Tibial nerve (tissue), 4 donors: ENCODE results near the gene TERT. TPM values are rescaled to one million over a fixed set of nuclear protein-coding genes. Genes with fewer than 3 reads are reported as not detected.

Source experiments
- DNase-seq, 2 donors: peaks; one replicate each; pipeline ENCODE4 v3.0.0-alpha.2; 2019; ENCODE audit warnings: low spot score in 2 of 2
- H3K27ac ChIP-seq, 4 donors: fragments of 200-600 bp; sonication (generic) in 3 of 4; one replicate each; pipeline ENCODE4 v1.5.1; 2017 to 2019; ENCODE audit warnings: mild to moderate bottlenecking in 1 of 4
- H3K27me3 ChIP-seq, 2 donors: fragments of 200-600 bp; sonication (generic) in 1 of 2; one replicate each; pipeline versions ENCODE4 v1.5.1 to v1.6.0; 2017 to 2019
- H3K36me3 ChIP-seq, 3 donors: fragments of 200-600 bp; sonication (generic); one replicate each; pipeline ENCODE4 v1.5.1; 2018 to 2019
- H3K4me1 ChIP-seq, 4 donors: fragments of 200-600 bp; sonication (generic) in 3 of 4; one replicate each; pipeline ENCODE4 v1.5.1; 2017 to 2019
- H3K4me3 ChIP-seq, 4 donors: fragments of 200-600 bp; sonication (generic) in 3 of 4; one replicate each; pipeline ENCODE4 v1.5.1; 2017 to 2019; ENCODE audit warnings: mild to moderate bottlenecking in 1 of 4, moderate library complexity in 1 of 4
- H3K9me3 ChIP-seq, 4 donors: fragments of 200-600 bp; sonication (generic) in 3 of 4; one replicate each; pipeline ENCODE4 v1.5.1; 2017 to 2019
- CTCF ChIP-seq, 5 experiments: fragments of 200-600 bp in 3 of 5; fragments of 450-650 bp in 2 of 5; sonication (generic) in 3 of 5; IDR thresholded peaks; one replicate each; pipeline ENCODE4 v1.5.1; 2016 to 2019; ENCODE audit warnings: antibody characterized with exemption in 5 of 5, mild to moderate bottlenecking in 3 of 5, moderate library complexity in 2 of 5
- EP300 ChIP-seq, 2 donors: sonication (generic); formaldehyde crosslinking; IDR thresholded peaks; one replicate each; pipeline ENCODE4 v1.6.1; 2017; ENCODE audit warnings: antibody characterized with exemption in 2 of 2, mild to moderate bottlenecking in 1 of 2
- POLR2A ChIP-seq, 2 donors: fragments of 450-650 bp; IDR thresholded peaks; one replicate each; pipeline ENCODE4 v1.6.1; 2017; ENCODE audit warnings: antibody characterized with exemption in 2 of 2, mild to moderate bottlenecking in 2 of 2, moderate library complexity in 2 of 2
- WGBS, 2 donors: methylation state at CpG; one replicate each; pipeline ENCODE4 v1.1.5; 2018; 5-methylcytosine and 5-hydroxymethylcytosine counted together
- total RNA-seq, 4 donors: library from RNA; depleted of rRNA; stranded (reverse); fragments of >200 nt; gene quantifications; one replicate each; pipeline ENCODE4 v1.1.0, GENCODE V29; 2016

The TERT gene
- total RNA-seq, 4 donors from 2014 or later, result not detected

DNA sequence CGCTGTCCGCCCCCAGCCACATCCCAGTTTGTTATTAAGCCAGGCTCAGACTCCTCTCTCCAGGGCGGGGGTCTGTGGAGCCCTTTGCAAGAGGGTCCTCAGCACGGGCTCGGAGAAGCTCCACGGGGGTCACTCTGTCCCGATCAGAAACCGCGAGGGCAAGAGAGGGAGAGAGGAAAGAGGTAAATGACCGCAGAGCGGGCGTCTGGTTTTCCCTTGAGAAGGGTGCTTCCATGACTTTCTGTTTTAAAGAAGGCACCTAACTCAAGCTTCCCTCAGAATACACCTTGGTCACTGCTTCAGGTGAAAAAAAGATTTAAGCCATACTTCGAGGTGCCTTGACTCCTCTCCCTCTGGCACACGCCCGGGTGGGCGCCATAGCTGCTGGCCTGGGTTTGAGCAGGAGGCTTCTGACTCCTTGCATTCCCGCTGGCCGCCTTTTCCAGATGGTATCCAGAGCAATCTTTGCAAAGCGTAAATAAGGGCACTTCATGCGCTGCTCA, 5.8 kb upstream of the TERT start:
- DNase-seq, result no peak
- H3K27me3 ChIP-seq, result peaks cover 0 to 5% of the 10 kb centered on the region in 2 donors
- WGBS, 2 donors, result 80 to 89% methylated on average over 20 of the region's 20 CpGs
- H3K27ac ChIP-seq, result no peak overlapping the region
- peaks cover 0 to 5% (median 0%) of the 10 kb centered on the region in 4 donors for H3K9me3 ChIP-seq
- no peak for TF ChIP-seq POLR2A (IDR thresholded peaks at IDR 0.05)
- no peak for TF ChIP-seq CTCF (IDR thresholded peaks at IDR 0.05)
- no peak for TF ChIP-seq EP300 (IDR thresholded peaks at IDR 0.05)
- no peaks in the 10 kb centered on the region for H3K4me1 ChIP-seq
- no peak overlapping the region for H3K4me3 ChIP-seq
- H3K36me3 ChIP-seq, result no peaks in the 10 kb centered on the region

DNA sequence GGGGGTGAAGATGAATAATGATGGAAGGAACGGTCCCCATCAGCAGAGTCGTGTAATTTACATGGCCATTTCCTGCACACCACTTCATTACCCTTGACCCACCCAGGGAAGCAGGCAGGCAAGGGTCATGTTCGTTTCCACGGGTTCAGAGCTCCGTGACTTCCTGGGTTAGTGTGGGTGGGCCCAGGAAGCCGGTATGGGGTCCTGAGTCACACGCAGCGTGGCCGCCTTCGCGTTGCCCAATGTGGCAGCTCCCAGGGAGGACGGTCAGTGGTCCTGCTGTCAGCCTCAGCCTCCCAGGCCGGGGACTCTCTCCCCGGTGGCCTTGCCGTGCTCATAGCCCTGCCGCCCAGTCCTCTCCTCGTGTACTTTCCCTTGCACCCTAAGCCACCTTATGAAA, 5.1 kb upstream of the TERT start:
- WGBS, 2 donors, result 66 to 73% methylated on average over 16 to 17 of the region's 17 CpGs
- TF ChIP-seq EP300 (IDR thresholded peaks at IDR 0.05), result no peak
- no peak for TF ChIP-seq POLR2A (IDR thresholded peaks at IDR 0.05)
- no peak for TF ChIP-seq CTCF (IDR thresholded peaks at IDR 0.05)
- no peaks in the 10 kb centered on the region for H3K36me3 ChIP-seq
- DNase-seq, result no peak
- H3K27ac ChIP-seq, result no peak overlapping the region
- peaks cover 0 to 5% (median 0%) of the 10 kb centered on the region in 4 donors for H3K9me3 ChIP-seq
- peaks cover 0 to 11% of the 10 kb centered on the region in 2 donors for H3K27me3 ChIP-seq
- H3K4me1 ChIP-seq, result peaks cover 0 to 4% (median 0%) of the 10 kb centered on the region in 4 donors
- H3K4me3 ChIP-seq, result no peak overlapping the region

- TF ChIP-seq EP300 (IDR thresholded peaks at IDR 0.05) (no peak), POLR2A (IDR thresholded peaks at IDR 0.05) (no peak)
- peaks cover 0 to 8% (median under 1%) of the 10 kb centered on the region in 4 donors for H3K4me1 ChIP-seq
- WGBS, 2 donors, result 80 to 83% methylated on average over 9 of the region's 9 CpGs
- peaks cover 0 to 14% of the 10 kb centered on the region in 2 donors for H3K27me3 ChIP-seq
- DNase-seq, result no peak
- no peak overlapping the region for H3K4me3 ChIP-seq
- H3K36me3 ChIP-seq, result no peaks in the 10 kb centered on the region
- no peak overlapping the region for H3K27ac ChIP-seq
- H3K9me3 ChIP-seq, result peaks cover 0 to 5% (median 0%) of the 10 kb centered on the region in 4 donors
These were observed 4.6 kb upstream of the TERT start for GRCh38 chr5:1299511-1299850.

- no peak for DNase-seq
- Histone ChIP-seq H3K27ac (no peak overlapping the region), H3K4me1 (peaks cover 0 to 14% (median 3%) of the 10 kb centered on the region in 4 donors), H3K9me3 (peaks cover 0 to 5% (median 0%) of the 10 kb centered on the region in 4 donors), H3K4me3 (no peak overlapping the region), H3K27me3 (peaks cover 0 to 19% of the 10 kb centered on the region in 2 donors), H3K36me3 (no peaks in the 10 kb centered on the region)
- TF ChIP-seq CTCF (IDR thresholded peaks at IDR 0.05) (no peak), POLR2A (IDR thresholded peaks at IDR 0.05) (no peak), EP300 (IDR thresholded peaks at IDR 0.05) (no peak)
- WGBS, 2 donors, result 71 to 75% methylated on average over 33 of the region's 33 CpGs
These were observed 4.0 kb upstream of the TERT start for GRCh38 chr5:1298723-1299510.

- WGBS, 2 donors, result 81 to 82% methylated on average over 17 to 19 of the region's 19 CpGs
- no peaks in the 10 kb centered on the region for H3K36me3 ChIP-seq
- peaks cover 0 to 27% of the 10 kb centered on the region in 2 donors for H3K27me3 ChIP-seq
- TF ChIP-seq EP300 (IDR thresholded peaks at IDR 0.05), result no peak
- no peak for TF ChIP-seq CTCF (IDR thresholded peaks at IDR 0.05)
- no peak for TF ChIP-seq POLR2A (IDR thresholded peaks at IDR 0.05)
- H3K4me1 ChIP-seq, result peaks cover 0 to 14% (median 3%) of the 10 kb centered on the region in 4 donors
- no peak overlapping the region for H3K4me3 ChIP-seq
- peaks cover 0 to 2% (median 0%) of the 10 kb centered on the region in 4 donors for H3K9me3 ChIP-seq
- no peak for DNase-seq
- no peak overlapping the region for H3K27ac ChIP-seq
These were observed 3.2 kb upstream of the TERT start for GRCh38 chr5:1298067-1298551.
